Adrenal gland (tissue), 5 donors: ENCODE data around the gene OMP.

Experiments
- POLR2A ChIP-seq, 2 donors: fragments of 450-650 bp; IDR thresholded peaks; one replicate each; pipeline ENCODE4 v1.6.1; 2017; ENCODE audit warnings: antibody characterized with exemption in 2 of 2, mild to moderate bottlenecking in 2 of 2, moderate library complexity in 1 of 2
- TF ChIP-seq, protein P1 (sequence below), 6 experiments: fragments of 450-650 bp in 4 of 6; fragments of 200-600 bp in 2 of 6; sonication (generic) in 1 of 6; IDR thresholded peaks; 1 replicate in 5 of 6; 2 replicates in 1 of 6; pipeline versions ENCODE4 v1.5.1 to v1.8.0; 2016 to 2021; ENCODE audit warnings: antibody characterized with exemption in 6 of 6, mild to moderate bottlenecking in 2 of 6, moderate library complexity in 1 of 6
- donor health status: DM: no; HTN: no; CAD: no.

DNA sequence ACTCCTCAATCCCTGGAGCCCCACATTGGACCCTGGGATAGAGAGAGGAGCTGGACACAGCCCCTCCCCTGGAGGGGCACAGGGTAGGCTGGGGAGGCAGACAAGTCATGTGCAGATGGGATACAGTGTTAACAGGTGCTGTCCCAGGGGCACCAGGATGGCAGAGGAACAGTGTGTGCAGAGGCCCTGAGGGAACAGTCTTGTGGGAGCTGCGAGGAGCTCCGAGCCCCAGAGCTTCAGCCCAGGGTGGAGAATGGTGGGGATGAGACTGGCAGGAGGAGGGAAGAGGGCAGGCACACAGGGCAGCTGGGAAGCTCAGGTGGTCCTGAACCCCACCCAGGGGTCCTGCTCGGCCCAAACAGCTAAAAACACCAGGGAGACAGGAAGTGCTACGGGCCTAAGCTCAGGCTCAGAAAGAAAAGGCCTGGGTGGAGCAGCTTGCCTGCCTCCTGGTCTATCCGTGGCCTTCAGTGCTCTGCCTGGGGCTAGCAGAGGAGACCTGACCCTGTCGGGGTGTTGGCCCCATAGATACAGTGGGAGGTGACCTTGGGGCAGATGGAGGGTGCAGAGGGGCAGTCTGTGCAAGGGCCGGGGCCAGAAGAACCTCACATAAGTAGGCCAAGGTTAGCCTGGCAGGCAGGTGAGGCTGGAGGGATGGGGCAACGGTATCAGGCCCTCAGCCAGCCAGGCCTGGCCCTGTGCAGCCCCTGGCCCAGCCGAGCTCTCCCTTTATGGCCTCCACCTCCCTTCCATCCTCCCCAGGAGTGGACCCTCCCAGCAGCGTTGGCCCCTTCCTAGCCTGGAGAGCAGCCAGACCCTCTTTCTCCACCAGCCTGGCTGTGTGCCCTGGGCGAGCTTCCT, 20.4 kb upstream of the OMP start:
- TF ChIP-seq, protein P1, sequence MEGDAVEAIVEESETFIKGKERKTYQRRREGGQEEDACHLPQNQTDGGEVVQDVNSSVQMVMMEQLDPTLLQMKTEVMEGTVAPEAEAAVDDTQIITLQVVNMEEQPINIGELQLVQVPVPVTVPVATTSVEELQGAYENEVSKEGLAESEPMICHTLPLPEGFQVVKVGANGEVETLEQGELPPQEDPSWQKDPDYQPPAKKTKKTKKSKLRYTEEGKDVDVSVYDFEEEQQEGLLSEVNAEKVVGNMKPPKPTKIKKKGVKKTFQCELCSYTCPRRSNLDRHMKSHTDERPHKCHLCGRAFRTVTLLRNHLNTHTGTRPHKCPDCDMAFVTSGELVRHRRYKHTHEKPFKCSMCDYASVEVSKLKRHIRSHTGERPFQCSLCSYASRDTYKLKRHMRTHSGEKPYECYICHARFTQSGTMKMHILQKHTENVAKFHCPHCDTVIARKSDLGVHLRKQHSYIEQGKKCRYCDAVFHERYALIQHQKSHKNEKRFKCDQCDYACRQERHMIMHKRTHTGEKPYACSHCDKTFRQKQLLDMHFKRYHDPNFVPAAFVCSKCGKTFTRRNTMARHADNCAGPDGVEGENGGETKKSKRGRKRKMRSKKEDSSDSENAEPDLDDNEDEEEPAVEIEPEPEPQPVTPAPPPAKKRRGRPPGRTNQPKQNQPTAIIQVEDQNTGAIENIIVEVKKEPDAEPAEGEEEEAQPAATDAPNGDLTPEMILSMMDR (IDR thresholded peaks at IDR 0.05) = no peak
- no peak for TF ChIP-seq POLR2A (IDR thresholded peaks at IDR 0.05)
